Neural cell (in vitro differentiated cells): ENCODE data around the gene ZBED4. TPM values are rescaled to one million over a fixed set of nuclear protein-coding genes. Genes with fewer than 3 reads are reported as not detected.

Experiments
- H2AFZ ChIP-seq: fragments of 200-600, 300-800 bp; sonication (generic), shearing (Covaris generic); 2 replicates; pipeline ENCODE4 v1.6.0; 2014; ENCODE audit warnings: low read depth, mild to moderate bottlenecking, antibody characterized with exemption, low read length, moderate library complexity
- H3F3A ChIP-seq: fragments of 200-600 bp; shearing (Covaris generic); 2 replicates; pipeline ENCODE4 v1.6.1; 2016; ENCODE audit warnings: mild to moderate bottlenecking, moderate library complexity, mixed read lengths, antibody characterized with exemption, low read length; ENCODE audit not compliant: insufficient read depth, poor library complexity, severe bottlenecking
- H3K27ac ChIP-seq: fragments of 200-600, 300-800 bp; sonication (generic), shearing (Covaris generic); 2 replicates; pipeline ENCODE4 v1.5.1; 2014; ENCODE audit warnings: mild to moderate bottlenecking, low read length, moderate library complexity
- H3K27me3 ChIP-seq: fragments of 300-800, 200-600 bp; sonication (generic), shearing (Covaris generic); 2 replicates; pipeline ENCODE4 v1.6.0; 2014; ENCODE audit warnings: mild to moderate bottlenecking, low read depth, low read length, moderate library complexity; ENCODE audit not compliant: insufficient read depth
- H3K36me3 ChIP-seq: fragments of 300-800, 200-600 bp; sonication (generic), shearing (Covaris generic); 2 replicates; pipeline ENCODE4 v1.5.1; 2014; ENCODE audit warnings: mild to moderate bottlenecking, antibody characterized with exemption, low read length, moderate library complexity; ENCODE audit not compliant: insufficient read depth
- H3K4me2 ChIP-seq: fragments of 300-800, 200-600 bp; sonication (generic), shearing (Covaris generic); 2 replicates; pipeline ENCODE4 v1.6.0; 2014; ENCODE audit warnings: mild to moderate bottlenecking, low read length
- H3K4me3 ChIP-seq: fragments of 300-800, 200-600 bp; sonication (generic), shearing (Covaris generic); 2 replicates; pipeline ENCODE4 v1.5.1; 2014; ENCODE audit warnings: mild to moderate bottlenecking, low read length, moderate library complexity
- H3K79me2 ChIP-seq: fragments of 200-600 bp; shearing (Covaris generic); replicated peaks from 2 replicates; pipeline ENCODE4 v1.6.0; 2014; ENCODE audit warnings: mild to moderate bottlenecking, low read length, moderate library complexity; ENCODE audit not compliant: insufficient read depth
- H3K9ac ChIP-seq: fragments of 300-800, 200-600 bp; sonication (generic), shearing (Covaris generic); 2 replicates; pipeline ENCODE4 v1.6.1; 2016; ENCODE audit warnings: mild to moderate bottlenecking, low read length, mixed read lengths
- H3K9me2 ChIP-seq: fragments of 200-600 bp; shearing (Covaris generic); 2 replicates; pipeline ENCODE4 v1.6.1; 2016; ENCODE audit warnings: mild to moderate bottlenecking, low read length, mixed read lengths; ENCODE audit not compliant: insufficient read depth
- H3K9me3 ChIP-seq: fragments of 200-600, 300-800 bp; sonication (generic), shearing (Covaris generic); 2 replicates; pipeline ENCODE4 v1.6.1; 2016; ENCODE audit warnings: mild to moderate bottlenecking, mixed run types, low read length, moderate library complexity, mixed read lengths
- H4K20me1 ChIP-seq: fragments of 200-600 bp; shearing (Covaris generic); 2 replicates; pipeline ENCODE4 v1.6.1; 2016; ENCODE audit warnings: mild to moderate bottlenecking, mixed run types; ENCODE audit not compliant: insufficient read depth
- EP300 ChIP-seq: fragments of 450-650 bp; conservative IDR thresholded peaks from 2 replicates; pipeline ENCODE4 v1.6.1; 2014; ENCODE audit warnings: antibody characterized with exemption, mild to moderate bottlenecking, moderate library complexity; ENCODE audit not compliant: poor library complexity, severe bottlenecking
- EZH2 ChIP-seq: fragments of 200-600, 300-800 bp; shearing (Covaris generic), sonication (generic); IDR thresholded peaks from 2 replicates; pipeline ENCODE4 v1.6.1; 2014; ENCODE audit warnings: antibody characterized with exemption, low read length, borderline replicate concordance, mild to moderate bottlenecking; ENCODE audit not compliant: insufficient read depth, poor library complexity, severe bottlenecking
- MXI1 ChIP-seq: fragments of 450-650 bp; conservative IDR thresholded peaks from 2 replicates; pipeline ENCODE4 v1.6.1; 2014; ENCODE audit warnings: antibody characterized with exemption, mild to moderate bottlenecking; ENCODE audit not compliant: poor library complexity, severe bottlenecking
- POLR2AphosphoS5 ChIP-seq: IDR thresholded peaks from 2 replicates; pipeline ENCODE4 v1.6.1; 2012
- RAD21 ChIP-seq: fragments of 450-650 bp; conservative IDR thresholded peaks from 2 replicates; pipeline ENCODE4 v1.6.1; 2014; ENCODE audit warnings: antibody characterized with exemption, mild to moderate bottlenecking, moderate library complexity
- REST ChIP-seq: IDR thresholded peaks from 2 replicates; pipeline ENCODE4 v1.6.1; 2012; ENCODE audit warnings: borderline replicate concordance
- SMC3 ChIP-seq: fragments of 450-650 bp; conservative IDR thresholded peaks from 2 replicates; pipeline ENCODE4 v1.6.1; 2014; ENCODE audit warnings: antibody characterized with exemption, mild to moderate bottlenecking, moderate library complexity; ENCODE audit not compliant: poor library complexity
- TAF1 ChIP-seq: IDR thresholded peaks from 2 replicates; pipeline ENCODE4 v1.6.1; 2012; ENCODE audit warnings: low read depth
- polyA plus RNA-seq: library from polyadenylated mRNA; depleted of rRNA; stranded (reverse); fragments of >200 nt; gene quantifications from 2 replicates; pipeline ENCODE4 v1.2.3, GENCODE V29; 2014
- TF ChIP-seq, protein P1 (sequence below): fragments of 450-650 bp; IDR thresholded peaks from 2 replicates; pipeline ENCODE4 v1.5.1; 2014; ENCODE audit warnings: antibody characterized with exemption, mild to moderate bottlenecking, moderate library complexity; ENCODE audit not compliant: poor library complexity, severe bottlenecking

Gene ZBED4
- polyA plus RNA-seq, 1 donor from 2014 or later = 15.0 TPM

- H4K20me1 ChIP-seq = peaks cover 31% of the 10 kb centered on the region
- peak overlapping the region; percentile 88 for H3K4me3 ChIP-seq
- no peaks in the 10 kb centered on the region for H3K27me3 ChIP-seq
- peak; percentile 38 for TF ChIP-seq REST
- TF ChIP-seq EP300 = no peak
- no peak for TF ChIP-seq TAF1
- TF ChIP-seq POLR2AphosphoS5 = no peak
- TF ChIP-seq, protein P1, sequence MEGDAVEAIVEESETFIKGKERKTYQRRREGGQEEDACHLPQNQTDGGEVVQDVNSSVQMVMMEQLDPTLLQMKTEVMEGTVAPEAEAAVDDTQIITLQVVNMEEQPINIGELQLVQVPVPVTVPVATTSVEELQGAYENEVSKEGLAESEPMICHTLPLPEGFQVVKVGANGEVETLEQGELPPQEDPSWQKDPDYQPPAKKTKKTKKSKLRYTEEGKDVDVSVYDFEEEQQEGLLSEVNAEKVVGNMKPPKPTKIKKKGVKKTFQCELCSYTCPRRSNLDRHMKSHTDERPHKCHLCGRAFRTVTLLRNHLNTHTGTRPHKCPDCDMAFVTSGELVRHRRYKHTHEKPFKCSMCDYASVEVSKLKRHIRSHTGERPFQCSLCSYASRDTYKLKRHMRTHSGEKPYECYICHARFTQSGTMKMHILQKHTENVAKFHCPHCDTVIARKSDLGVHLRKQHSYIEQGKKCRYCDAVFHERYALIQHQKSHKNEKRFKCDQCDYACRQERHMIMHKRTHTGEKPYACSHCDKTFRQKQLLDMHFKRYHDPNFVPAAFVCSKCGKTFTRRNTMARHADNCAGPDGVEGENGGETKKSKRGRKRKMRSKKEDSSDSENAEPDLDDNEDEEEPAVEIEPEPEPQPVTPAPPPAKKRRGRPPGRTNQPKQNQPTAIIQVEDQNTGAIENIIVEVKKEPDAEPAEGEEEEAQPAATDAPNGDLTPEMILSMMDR = no peak
- TF ChIP-seq EZH2 = no peak
- TF ChIP-seq RAD21 = no peak
- peak; percentile 62 for TF ChIP-seq MXI1
- TF ChIP-seq SMC3 = no peak
- peaks cover 4% of the 10 kb centered on the region for H3K9me3 ChIP-seq
- H3K27ac ChIP-seq = peak overlapping the region; percentile 68
- H3K79me2 ChIP-seq = peaks cover 55% of the 10 kb centered on the region
- H2AFZ ChIP-seq = no peak overlapping the region
- H3K4me2 ChIP-seq = peak overlapping the region; percentile 96
- H3K9ac ChIP-seq = peak overlapping the region; percentile 88
- H3K36me3 ChIP-seq = peaks cover 12% of the 10 kb centered on the region
- H3K9me2 ChIP-seq = no peaks in the 10 kb centered on the region
- H3F3A ChIP-seq = no peaks in the 10 kb centered on the region
Measured at GRCh38 chr22:49826603-49827270, 26.9 kb upstream of the ZBED4 start.

GRCh38 chr22:49827271-49827852 lies 26.3 kb upstream of the ZBED4 start:
- H3K4me2 ChIP-seq = no peak overlapping the region
- peak overlapping the region; percentile 68 for H3K27ac ChIP-seq
- peak overlapping the region; percentile 88 for H3K4me3 ChIP-seq
- peak overlapping the region; percentile 93 for H3K9ac ChIP-seq
- peaks cover 30% of the 10 kb centered on the region for H4K20me1 ChIP-seq
- TF ChIP-seq TAF1 (no peak), MXI1 (no peak), POLR2AphosphoS5 (peak; percentile 68), REST (no peak), SMC3 (no peak)
- H3K9me2 ChIP-seq = no peaks in the 10 kb centered on the region
- H3K9me3 ChIP-seq = peaks cover 4% of the 10 kb centered on the region
- H3K27me3 ChIP-seq = no peaks in the 10 kb centered on the region
- no peaks in the 10 kb centered on the region for H3F3A ChIP-seq
- H3K36me3 ChIP-seq = peaks cover 12% of the 10 kb centered on the region
- peaks cover 51% of the 10 kb centered on the region for H3K79me2 ChIP-seq
- no peak overlapping the region for H2AFZ ChIP-seq
